ENCODE measurements around the gene NPEPPS. TPM values are rescaled to one million over a fixed set of nuclear protein-coding genes. Genes with fewer than 3 reads are reported as not detected.

NPEPPS gene
- total RNA-seq, 4 donors from 2014 or later: 119 to 237 (median 170) TPM

GRCh38 chr17:47634870-47635269 lies 104.0 kb downstream of the NPEPPS start:
- H3K9me3 ChIP-seq: no peaks in the 10 kb centered on the region
- DNase-seq: no peak
- TF ChIP-seq, protein P1, sequence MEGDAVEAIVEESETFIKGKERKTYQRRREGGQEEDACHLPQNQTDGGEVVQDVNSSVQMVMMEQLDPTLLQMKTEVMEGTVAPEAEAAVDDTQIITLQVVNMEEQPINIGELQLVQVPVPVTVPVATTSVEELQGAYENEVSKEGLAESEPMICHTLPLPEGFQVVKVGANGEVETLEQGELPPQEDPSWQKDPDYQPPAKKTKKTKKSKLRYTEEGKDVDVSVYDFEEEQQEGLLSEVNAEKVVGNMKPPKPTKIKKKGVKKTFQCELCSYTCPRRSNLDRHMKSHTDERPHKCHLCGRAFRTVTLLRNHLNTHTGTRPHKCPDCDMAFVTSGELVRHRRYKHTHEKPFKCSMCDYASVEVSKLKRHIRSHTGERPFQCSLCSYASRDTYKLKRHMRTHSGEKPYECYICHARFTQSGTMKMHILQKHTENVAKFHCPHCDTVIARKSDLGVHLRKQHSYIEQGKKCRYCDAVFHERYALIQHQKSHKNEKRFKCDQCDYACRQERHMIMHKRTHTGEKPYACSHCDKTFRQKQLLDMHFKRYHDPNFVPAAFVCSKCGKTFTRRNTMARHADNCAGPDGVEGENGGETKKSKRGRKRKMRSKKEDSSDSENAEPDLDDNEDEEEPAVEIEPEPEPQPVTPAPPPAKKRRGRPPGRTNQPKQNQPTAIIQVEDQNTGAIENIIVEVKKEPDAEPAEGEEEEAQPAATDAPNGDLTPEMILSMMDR (IDR thresholded peaks at IDR 0.05): no peak
- TF ChIP-seq EP300 (IDR thresholded peaks at IDR 0.05; ENCODE audit: low read depth) (no peak), POLR2A (IDR thresholded peaks at IDR 0.05) (no peak), POLR2AphosphoS5 (IDR thresholded peaks at IDR 0.05) (no peak)
- H3K4me3 ChIP-seq: no peak overlapping the region
- 95% methylated on average over 3 of the region's 3 CpGs; no CpG with 5 or more reads in 1 of the 2 donors for WGBS, 2 donors (ENCODE audit: low coverage in 1 of 2)
- H3K36me3 ChIP-seq: peaks cover 0 to 4% (median 0%) of the 10 kb centered on the region in 4 donors
- intact Hi-C loops (cut with DNase I; ENCODE audit: low total_unique reads): no loop called here
- in situ Hi-C loops (cut with MboI; ENCODE audit: low pct_ligation_motif_present in 1 of 4, low pct_unique_long_range_greater_than_20kb in 1 of 4, low sequenced_read_pairs in 3 of 4): no loop called here
- no peaks in the 10 kb centered on the region for H3K27me3 ChIP-seq
- no peak overlapping the region for H3K27ac ChIP-seq
- no peaks in the 10 kb centered on the region for H3K4me1 ChIP-seq

DNA sequence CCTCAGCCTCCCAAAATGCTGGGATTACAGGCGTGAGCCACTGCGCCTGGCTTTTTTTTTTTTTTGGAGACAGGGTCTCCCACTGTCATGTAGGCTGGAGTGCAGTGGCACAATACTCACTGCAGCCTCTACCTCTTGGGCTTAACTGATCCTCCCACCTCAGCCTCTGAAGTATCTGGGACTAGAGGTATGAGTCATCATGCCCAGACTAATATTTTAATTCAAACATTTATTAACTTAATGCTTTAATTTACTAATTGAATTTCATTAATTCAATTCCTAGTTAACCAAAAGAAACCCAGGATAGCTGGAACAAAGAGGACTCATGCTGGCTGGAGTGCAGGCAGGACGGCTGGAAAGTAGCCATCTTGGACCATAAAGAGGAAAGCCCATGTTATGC lies 104.8 kb downstream of the NPEPPS start:
- no peak for TF ChIP-seq POLR2A (IDR thresholded peaks at IDR 0.05)
- TF ChIP-seq EP300 (IDR thresholded peaks at IDR 0.05; ENCODE audit: low read depth): no peak
- TF ChIP-seq, protein P1 (IDR thresholded peaks at IDR 0.05): no peak
- TF ChIP-seq POLR2AphosphoS5 (IDR thresholded peaks at IDR 0.05): no peak

DNA sequence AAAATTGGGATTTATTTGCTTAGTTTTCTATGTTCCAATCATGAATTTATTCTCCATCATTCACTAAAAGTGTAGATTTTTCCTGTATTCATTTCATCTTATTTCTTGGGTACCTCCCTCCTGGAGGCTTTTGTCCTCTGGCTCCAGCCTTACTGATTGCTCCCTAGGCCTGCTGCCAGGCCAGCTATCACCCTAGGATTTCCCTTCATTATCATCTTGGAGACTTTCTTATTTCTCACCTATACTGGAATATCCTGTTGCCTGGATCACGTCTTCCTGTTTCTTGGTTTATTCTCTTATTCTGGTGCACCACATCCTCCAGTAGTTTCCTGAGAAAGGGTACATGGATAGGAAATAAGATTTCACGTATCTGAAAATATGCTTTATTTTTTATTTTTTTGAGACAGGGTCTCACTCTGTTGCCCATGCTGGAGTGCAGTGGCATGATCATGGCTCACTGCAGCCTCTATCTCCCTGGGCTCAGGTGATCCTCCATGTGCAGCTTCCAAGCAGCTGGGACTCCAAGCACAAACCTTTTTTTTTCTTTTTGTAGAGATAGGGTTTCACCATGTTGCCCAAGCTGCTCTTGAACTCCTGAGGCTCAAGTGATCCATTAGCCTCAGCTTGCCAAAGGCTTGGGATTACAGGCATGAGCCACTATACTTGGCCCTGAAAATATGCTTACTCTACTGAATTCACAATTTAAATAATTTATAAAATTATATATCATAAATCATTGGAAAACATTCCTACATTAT lies 105.5 kb downstream of the NPEPPS start:
- WGBS, 2 donors (ENCODE audit: low coverage in 1 of 2): 75 to 82% methylated on average over 1 to 2 of the region's 2 CpGs
- Histone ChIP-seq H3K36me3 (no peaks in the 10 kb centered on the region), H3K9me3 (no peaks in the 10 kb centered on the region), H3K27ac (no peak overlapping the region), H3K4me1 (no peaks in the 10 kb centered on the region), H3K4me3 (no peak overlapping the region), H3K27me3 (no peaks in the 10 kb centered on the region)
- intact Hi-C loops (cut with DNase I; ENCODE audit: low total_unique reads) (no loop called here), in situ Hi-C loops (cut with MboI; ENCODE audit: low pct_ligation_motif_present in 1 of 4, low pct_unique_long_range_greater_than_20kb in 1 of 4, low sequenced_read_pairs in 3 of 4) (no loop called here)
- no peak for DNase-seq
- no peak for TF ChIP-seq POLR2A (IDR thresholded peaks at IDR 0.05)
- no peak for TF ChIP-seq EP300 (IDR thresholded peaks at IDR 0.05; ENCODE audit: low read depth)
- TF ChIP-seq, protein P1 (IDR thresholded peaks at IDR 0.05): no peak

More for the DNA sequence above, 104.8 kb downstream of the NPEPPS start:
- Histone ChIP-seq H3K9me3 (no peaks in the 10 kb centered on the region), H3K27ac (no peak overlapping the region), H3K4me1 (no peaks in the 10 kb centered on the region), H3K4me3 (no peak overlapping the region), H3K36me3 (peaks cover 0 to 4% (median 0%) of the 10 kb centered on the region in 4 donors), H3K27me3 (no peaks in the 10 kb centered on the region)
- in situ Hi-C loops (cut with MboI; ENCODE audit: low pct_ligation_motif_present in 1 of 4, low pct_unique_long_range_greater_than_20kb in 1 of 4, low sequenced_read_pairs in 3 of 4) (no loop called here), intact Hi-C loops (cut with DNase I; ENCODE audit: low total_unique reads) (no loop called here)
- WGBS, 2 donors (ENCODE audit: low coverage in 1 of 2): 74 to 93% methylated on average over 2 to 3 of the region's 3 CpGs
- DNase-seq: no peak

DNA sequence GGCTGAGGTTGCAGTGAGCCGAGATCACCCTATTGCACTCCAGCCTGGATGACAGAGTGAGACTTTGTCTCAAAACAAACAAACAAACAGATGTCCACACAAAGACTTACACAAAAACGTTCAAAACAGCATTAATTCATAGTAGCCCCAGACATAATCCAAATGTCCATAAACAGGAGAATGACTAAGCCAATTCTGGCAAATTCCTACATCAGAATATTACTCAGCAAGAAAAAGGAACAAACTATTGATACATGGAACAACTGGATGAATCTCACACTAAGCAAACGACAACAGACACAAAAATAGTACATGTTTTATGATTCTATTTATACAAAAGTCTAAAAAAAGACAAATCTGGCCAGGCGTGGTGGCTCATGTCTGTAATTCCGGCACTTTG lies 108.0 kb downstream of the NPEPPS start:
- intact Hi-C loops (cut with DNase I; ENCODE audit: low total_unique reads): no loop called here
- no peak for DNase-seq
- no peaks in the 10 kb centered on the region for H3K27me3 ChIP-seq
- H3K4me1 ChIP-seq: no peaks in the 10 kb centered on the region
- TF ChIP-seq, protein P1 (IDR thresholded peaks at IDR 0.05): no peak
- no peak for TF ChIP-seq POLR2AphosphoS5 (IDR thresholded peaks at IDR 0.05)
- no peak for TF ChIP-seq POLR2A (IDR thresholded peaks at IDR 0.05)
- TF ChIP-seq EP300 (IDR thresholded peaks at IDR 0.05; ENCODE audit: low read depth): no peak
- no peaks in the 10 kb centered on the region for H3K36me3 ChIP-seq
- no peak overlapping the region for H3K27ac ChIP-seq
- in situ Hi-C loops (cut with MboI; ENCODE audit: low pct_ligation_motif_present in 1 of 4, low pct_unique_long_range_greater_than_20kb in 1 of 4, low sequenced_read_pairs in 3 of 4): no loop called here
- whole genome bisulfite sequencing, 2 donors (ENCODE audit: low coverage in 1 of 2): 55 to 66% methylated on average over 2 to 5 of the region's 5 CpGs
- no peaks in the 10 kb centered on the region for H3K9me3 ChIP-seq
- H3K4me3 ChIP-seq: no peak overlapping the region
